Upper lobe of right lung (tissue), 1 donor: ENCODE data around the gene ZNG1F. TPM values are rescaled to one million over a fixed set of nuclear protein-coding genes. Genes with fewer than 3 reads are reported as not detected.
"Not testable (repeated sequence)": the region's sequence is repeated elsewhere in the genome, so short reads cannot be mapped to it uniquely, and the experiment has no call there.

Source experiments
- ATAC-seq: fragments of 200-7000 bp; cut with Tn5 transposase; one replicate; pipeline ENCODE4 v1.9.1; 2020; ENCODE audit warnings: mild to moderate bottlenecking, moderate library complexity
- DNase-seq: peaks from one replicate; pipeline ENCODE4 v3.0.0-alpha.2; 2020
- H3K27ac ChIP-seq: fragments of 200-600 bp; one replicate; pipeline ENCODE4 v1.8.0; 2022
- H3K27me3 ChIP-seq: fragments of 200-600 bp; one replicate; pipeline ENCODE4 v1.8.0; 2022; ENCODE audit warnings: mild to moderate bottlenecking
- H3K36me3 ChIP-seq: fragments of 200-600 bp; one replicate; pipeline ENCODE4 v1.8.0; 2022
- H3K4me1 ChIP-seq: fragments of 200-600 bp; one replicate; pipeline ENCODE4 v1.8.0; 2022
- H3K4me3 ChIP-seq: fragments of 200-600 bp; one replicate; pipeline ENCODE4 v1.8.0; 2022; ENCODE audit warnings: mild to moderate bottlenecking
- H3K9me3 ChIP-seq: fragments of 200-600 bp; one replicate; pipeline ENCODE4 v1.8.0; 2022
- intact Hi-C: fragments of 100-400 bp; cut with DNase I; formaldehyde crosslinking; loops from one replicate; pipeline ENCODE4 v1.11.0; 2022
- long read RNA-seq: library from polyadenylated mRNA; unstranded; transcript quantifications from one replicate; pipeline ENCODE4 v2.0.0, GENCODE V29; 2021
- total RNA-seq: library from RNA; stranded (reverse); fragmentation: NEBNext Ultra II Directional; extraction: Animal tissue kit (Norgen Biotek cat#: 25700); gene quantifications from one replicate; pipeline ENCODE4 v1.2.1, GENCODE V29; 2021
- TF ChIP-seq, protein P1 (sequence below): fragments of 200-600 bp; IDR thresholded peaks from one replicate; pipeline ENCODE4 v1.8.0; 2022; ENCODE audit warnings: antibody characterized with exemption
- donor health status: DM: no; HTN: yes; CAD: no; lungs with severe emphysema.

The ZNG1F gene
- total RNA-seq = 9.3 TPM
- long read RNA-seq, partial matches to known transcripts = 6 of 16 reads
- long read RNA-seq, other reads (novel, unspliced or antisense) = 10 of 16 reads

DNA sequence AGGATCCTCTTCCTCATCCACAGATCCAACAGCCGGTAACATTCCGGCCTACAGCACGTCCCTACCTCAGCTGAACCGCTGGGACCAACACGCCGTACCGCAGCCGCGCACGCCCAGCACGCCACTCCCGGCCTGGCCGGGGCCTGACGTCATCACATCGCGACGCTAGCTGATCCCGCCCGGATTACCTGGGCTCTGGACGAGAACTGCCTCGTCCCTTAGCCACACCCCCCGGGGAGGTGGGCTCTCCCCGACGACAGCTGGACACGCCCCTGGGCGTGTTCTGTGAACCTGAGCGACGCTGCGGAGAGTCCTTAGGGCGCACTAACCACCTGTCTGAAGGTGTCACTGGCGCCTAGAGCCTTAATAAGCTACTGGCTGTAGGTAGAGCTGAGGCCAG, at the start of gene ZNG1F:
Gene ZNG1F (minus strand): TSS at position 101 of the 400 bp plus-strand sequence. CDS start 59 bp downstream, at position 42.
- H3K4me1 ChIP-seq, H3K4me3 ChIP-seq, H3K27me3 ChIP-seq, H3K9me3 ChIP-seq, H3K36me3 ChIP-seq, H3K27ac ChIP-seq, intact Hi-C loops, DNase-seq, ATAC-seq: not testable (repeated sequence)

DNA sequence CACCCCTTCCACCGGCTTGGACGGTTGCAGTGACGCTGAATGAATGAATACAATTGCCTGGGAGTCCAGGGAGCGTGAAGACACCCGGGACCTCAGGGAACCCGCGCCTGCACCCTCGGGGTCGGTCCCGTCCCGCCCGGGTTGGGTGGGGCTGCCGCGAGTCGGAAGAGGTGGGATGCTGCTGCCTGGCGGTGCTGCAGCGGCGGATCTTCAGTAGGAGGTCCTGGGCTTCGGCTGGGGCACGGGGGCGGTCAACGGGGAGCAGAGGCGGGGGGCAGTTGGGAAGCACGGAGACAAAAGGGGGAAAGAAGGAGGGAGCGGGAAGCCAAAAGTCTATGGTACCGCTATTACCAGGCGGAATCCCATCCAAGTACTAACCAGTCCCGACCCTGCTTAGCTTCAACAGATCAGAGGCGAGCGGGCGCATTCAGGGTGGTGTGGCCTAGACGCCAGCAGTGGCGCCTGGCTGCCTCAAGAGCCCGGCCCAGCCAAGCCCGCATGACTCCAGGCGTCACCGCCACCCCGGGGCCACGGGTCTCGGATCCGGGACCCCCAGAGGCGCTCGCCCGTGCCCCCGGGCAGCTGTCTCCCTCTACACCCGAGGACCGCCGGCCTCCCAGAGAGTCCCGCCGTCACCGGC, 48.1 kb upstream of the ZNG1F start:
- not testable (repeated sequence) for H3K27ac ChIP-seq

DNA sequence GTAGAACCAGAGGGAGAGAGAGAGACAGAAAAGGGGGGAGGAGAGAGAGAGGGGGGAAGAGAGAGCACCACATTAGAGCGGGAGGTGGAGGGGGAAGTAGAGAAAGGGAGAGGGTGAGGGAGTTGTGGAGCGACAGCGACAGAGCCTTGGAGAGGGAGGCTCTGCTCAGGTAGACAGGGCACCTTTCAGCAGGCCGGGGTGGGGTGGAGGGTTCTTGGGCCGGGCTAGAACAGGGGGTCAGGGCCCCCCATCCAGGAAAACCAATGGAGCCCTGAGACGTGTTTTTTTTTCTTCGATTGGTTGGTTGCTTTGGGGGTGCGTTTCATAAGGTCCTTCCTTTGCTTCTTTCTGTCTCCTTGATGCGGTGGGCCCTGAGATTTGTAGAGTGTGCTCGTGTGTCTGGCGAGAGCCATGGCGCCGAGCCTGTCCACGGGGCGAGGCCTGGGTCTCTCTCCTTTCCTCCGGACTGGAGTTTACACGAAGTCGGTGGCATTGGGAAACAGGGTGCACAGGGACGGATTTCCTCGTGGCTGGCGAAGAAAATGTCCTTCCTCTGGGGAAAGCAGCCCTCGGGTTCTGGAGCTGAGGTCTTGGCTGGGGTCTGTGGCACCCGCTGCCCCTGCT, 47.5 kb upstream of the ZNG1F start:
- ATAC-seq (peak; percentile 40), DNase-seq (peak; percentile 57)

More for the DNA sequence above, 48.1 kb upstream of the ZNG1F start:
- H3K27me3 ChIP-seq, H3K4me1 ChIP-seq, H3K4me3 ChIP-seq, H3K9me3 ChIP-seq, intact Hi-C loops, H3K36me3 ChIP-seq: not testable (repeated sequence)
- peak; percentile 72 for ATAC-seq
- DNase-seq = peak; percentile 67

DNA sequence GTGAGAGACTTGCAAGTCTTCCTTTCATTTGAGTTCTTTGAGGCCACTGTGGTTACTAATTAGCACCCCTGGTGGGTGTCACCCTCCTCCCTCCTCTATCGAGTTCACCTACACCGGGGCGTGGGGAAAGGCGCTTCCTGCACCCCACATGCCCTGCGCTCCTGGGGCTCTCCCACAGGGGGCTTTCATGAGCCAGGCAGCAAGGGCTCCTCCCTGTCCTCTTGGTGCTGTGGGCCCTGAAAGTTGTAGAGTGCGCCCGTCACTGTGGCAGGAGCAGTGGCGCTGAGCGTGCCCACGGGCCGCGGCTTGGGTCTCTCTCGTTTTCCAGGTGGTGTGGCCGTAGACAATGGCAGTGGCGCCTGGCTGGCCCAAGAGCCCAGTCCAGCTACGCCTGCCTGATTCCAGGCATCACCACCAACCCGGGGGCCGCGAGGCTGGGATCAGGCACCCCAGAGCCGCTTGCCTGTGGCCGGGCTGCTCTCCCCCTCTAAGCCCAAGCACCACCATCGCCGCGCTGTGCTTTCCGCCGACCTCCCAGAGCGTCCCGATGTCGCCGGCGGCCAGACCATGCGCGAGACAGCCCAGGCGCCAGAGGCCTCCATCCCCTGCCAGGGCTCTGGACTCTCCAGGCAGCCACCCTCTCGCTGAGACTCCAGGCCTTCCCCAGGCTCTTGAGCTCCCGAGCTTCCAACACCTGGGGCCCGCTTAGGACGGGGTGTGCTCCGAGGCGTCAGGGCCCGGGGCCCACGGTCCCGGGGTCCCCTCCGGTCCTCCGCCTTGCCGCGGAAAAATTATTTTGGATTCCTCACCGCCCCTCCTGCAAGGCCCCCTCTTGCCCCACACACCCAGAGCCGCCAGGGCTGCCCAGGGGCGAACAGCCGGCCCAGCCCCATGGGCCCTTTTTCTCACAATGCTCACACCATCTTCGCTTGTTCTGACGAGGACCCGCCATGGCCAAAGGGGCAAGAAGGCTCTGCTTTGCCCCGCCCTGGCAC, 46.0 kb upstream of the ZNG1F start:
- intact Hi-C loops = not testable (repeated sequence)

More for the DNA sequence above, 47.5 kb upstream of the ZNG1F start:
- H3K27me3 ChIP-seq, H3K4me1 ChIP-seq, H3K4me3 ChIP-seq, H3K27ac ChIP-seq, intact Hi-C loops, H3K36me3 ChIP-seq, H3K9me3 ChIP-seq: not testable (repeated sequence)

DNA sequence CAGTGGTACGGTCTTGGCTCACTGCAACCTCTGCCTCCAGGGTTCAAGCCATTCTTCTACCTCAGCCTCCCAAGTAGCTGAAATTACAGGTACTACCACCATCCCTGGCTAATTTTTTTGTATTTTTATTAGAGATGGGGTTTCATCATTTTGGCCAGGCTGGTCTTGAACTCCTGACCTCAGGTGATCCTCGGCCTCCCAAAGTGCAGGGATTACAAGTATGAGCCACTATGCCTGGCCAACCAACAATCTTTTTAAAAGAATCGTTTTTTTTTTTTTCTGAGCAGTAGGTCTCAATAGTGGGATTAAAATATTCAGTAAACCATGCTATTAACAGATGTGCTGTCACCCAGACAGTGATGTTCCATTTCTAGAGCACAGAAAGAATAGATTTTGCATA, 45.1 kb upstream of the ZNG1F start:
- H3K4me3 ChIP-seq, H3K27me3 ChIP-seq, DNase-seq, H3K36me3 ChIP-seq, H3K9me3 ChIP-seq, ATAC-seq, H3K27ac ChIP-seq, H3K4me1 ChIP-seq, intact Hi-C loops: not testable (repeated sequence)

More for the DNA sequence above, 46.0 kb upstream of the ZNG1F start:
- H3K4me3 ChIP-seq, H3K4me1 ChIP-seq, H3K36me3 ChIP-seq, H3K27ac ChIP-seq, H3K9me3 ChIP-seq, H3K27me3 ChIP-seq: not testable (repeated sequence)
- ATAC-seq = peak; percentile 58
- DNase-seq = peak; percentile 70

DNA sequence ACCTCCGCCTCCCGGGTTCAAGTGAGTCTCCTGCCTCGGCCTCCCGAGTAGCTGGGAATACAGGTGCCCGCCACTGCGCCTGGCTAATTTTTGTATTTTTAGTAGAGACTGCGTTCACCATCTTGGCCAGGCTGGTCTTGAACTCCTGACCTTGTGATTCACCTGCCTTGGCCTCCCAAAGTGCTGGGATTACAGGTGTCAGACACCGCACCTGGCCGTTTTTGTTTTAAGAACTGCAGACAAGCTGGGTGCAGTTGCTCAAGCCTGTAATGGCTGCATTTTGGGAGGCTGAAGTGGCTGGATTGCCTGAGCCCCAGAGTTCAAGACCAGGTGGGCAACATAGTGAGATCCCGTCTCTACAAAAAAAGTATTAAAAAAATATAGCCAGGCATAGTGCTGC, 43.2 kb upstream of the ZNG1F start:
- H3K9me3 ChIP-seq, H3K4me1 ChIP-seq, H3K4me3 ChIP-seq, intact Hi-C loops, H3K36me3 ChIP-seq, H3K27me3 ChIP-seq, H3K27ac ChIP-seq: not testable (repeated sequence)
- ATAC-seq (peak; percentile 17), DNase-seq (peak; percentile 68)

DNA sequence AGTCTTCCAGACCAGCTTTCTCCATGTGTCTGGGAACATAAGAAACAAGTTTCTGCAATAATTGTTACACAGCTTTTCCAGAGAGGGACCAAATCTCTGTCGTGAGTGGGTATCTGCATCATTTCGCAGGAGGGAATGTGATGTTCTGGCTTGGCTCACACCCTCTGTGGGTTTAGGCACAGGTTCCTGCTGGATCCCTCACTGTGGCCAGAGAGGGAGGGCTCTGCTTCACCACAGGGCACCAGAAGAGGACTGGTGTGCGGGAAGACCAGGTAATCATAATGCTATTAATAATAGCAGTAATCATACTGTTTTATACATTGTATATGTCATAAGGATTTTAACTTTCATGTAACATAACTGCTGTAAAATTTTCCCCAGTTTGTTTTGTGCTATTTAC, 41.3 kb upstream of the ZNG1F start:
- H3K4me3 ChIP-seq, H3K27ac ChIP-seq, H3K27me3 ChIP-seq, H3K4me1 ChIP-seq, H3K36me3 ChIP-seq, H3K9me3 ChIP-seq, intact Hi-C loops: not testable (repeated sequence)
- ATAC-seq = peak; percentile 1
- DNase-seq = peak; percentile 54

DNA sequence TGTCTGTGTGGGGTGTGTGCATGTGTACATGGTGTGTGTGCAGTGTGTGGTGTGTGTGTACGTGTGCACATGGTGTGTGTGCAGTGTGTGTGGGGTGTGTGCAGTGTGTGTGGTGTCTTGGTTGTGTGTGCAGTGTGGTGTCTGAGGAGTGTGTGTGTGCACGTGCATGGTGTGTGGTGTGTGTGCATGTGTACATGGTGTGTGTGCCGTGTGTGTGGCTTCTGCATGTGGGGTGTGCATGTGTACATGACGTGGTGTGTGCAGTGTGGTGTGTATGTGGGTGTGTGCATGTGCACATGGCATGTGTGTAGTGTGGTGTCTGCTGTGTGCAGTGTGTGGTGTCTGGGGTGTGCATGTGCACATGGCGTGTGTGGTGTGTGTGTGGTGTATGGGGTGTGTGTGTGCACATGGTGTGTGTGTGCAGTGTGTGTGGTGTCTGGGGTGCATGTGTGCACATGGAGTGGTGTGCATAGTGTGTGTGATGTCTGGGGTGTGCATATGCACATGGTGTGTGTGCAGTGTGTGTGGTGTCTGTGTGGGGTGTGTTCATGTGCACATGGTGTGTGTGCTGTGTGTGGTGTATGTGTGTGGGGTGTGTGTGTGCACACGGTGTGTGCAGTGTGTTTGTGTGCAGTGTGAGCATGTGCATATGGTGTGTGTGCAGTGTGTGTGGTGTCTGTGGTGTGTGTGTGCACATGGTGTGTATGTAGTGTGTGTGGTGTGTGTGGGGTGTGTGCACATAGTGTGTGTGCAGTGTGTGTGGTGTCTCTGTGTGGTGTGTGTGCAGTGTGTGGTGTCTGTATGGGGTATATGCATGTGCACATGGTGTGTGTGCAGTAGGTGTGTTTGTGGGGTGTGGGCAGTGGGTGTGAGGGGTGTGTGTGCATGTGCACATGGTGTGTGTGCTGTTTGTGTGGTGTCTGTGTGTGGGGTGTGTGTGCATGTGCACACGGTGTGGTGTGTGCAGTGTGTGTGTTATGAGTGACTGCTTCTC, 40.6 kb upstream of the ZNG1F start:
- no peaks in the 10 kb centered on the region for H3K9me3 ChIP-seq
- peak; percentile 88 for ATAC-seq
- TF ChIP-seq, protein P1, sequence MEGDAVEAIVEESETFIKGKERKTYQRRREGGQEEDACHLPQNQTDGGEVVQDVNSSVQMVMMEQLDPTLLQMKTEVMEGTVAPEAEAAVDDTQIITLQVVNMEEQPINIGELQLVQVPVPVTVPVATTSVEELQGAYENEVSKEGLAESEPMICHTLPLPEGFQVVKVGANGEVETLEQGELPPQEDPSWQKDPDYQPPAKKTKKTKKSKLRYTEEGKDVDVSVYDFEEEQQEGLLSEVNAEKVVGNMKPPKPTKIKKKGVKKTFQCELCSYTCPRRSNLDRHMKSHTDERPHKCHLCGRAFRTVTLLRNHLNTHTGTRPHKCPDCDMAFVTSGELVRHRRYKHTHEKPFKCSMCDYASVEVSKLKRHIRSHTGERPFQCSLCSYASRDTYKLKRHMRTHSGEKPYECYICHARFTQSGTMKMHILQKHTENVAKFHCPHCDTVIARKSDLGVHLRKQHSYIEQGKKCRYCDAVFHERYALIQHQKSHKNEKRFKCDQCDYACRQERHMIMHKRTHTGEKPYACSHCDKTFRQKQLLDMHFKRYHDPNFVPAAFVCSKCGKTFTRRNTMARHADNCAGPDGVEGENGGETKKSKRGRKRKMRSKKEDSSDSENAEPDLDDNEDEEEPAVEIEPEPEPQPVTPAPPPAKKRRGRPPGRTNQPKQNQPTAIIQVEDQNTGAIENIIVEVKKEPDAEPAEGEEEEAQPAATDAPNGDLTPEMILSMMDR = no peak
- intact Hi-C loops = no loop called here
- no peak overlapping the region for H3K4me3 ChIP-seq
- H3K36me3 ChIP-seq = no peaks in the 10 kb centered on the region
- peak; percentile 64 for DNase-seq
- H3K4me1 ChIP-seq = no peaks in the 10 kb centered on the region
- no peaks in the 10 kb centered on the region for H3K27me3 ChIP-seq
- H3K27ac ChIP-seq = no peak overlapping the region

DNA sequence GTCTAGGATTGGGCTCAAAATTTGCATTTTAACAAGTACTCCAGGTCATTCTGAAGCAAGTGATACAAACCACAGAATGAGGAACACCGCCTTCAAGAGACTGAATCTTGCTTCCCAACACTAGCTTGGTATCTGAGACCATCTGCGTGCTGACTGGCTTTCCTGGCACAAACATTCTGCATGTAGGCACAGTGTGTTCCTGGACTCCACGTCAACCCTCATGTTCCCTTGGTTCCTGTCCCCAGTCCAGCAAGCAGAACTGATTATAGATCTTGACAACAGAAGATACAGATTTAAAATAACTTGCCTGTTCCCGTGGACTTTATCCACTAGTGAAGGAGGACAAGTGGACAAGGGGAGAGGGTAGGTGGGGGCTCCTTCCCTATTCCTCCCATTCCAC, 30.7 kb upstream of the ZNG1F start:
- H3K9me3 ChIP-seq, H3K36me3 ChIP-seq, DNase-seq, intact Hi-C loops, H3K4me3 ChIP-seq, H3K27ac ChIP-seq, H3K4me1 ChIP-seq, H3K27me3 ChIP-seq, ATAC-seq: not testable (repeated sequence)

DNA sequence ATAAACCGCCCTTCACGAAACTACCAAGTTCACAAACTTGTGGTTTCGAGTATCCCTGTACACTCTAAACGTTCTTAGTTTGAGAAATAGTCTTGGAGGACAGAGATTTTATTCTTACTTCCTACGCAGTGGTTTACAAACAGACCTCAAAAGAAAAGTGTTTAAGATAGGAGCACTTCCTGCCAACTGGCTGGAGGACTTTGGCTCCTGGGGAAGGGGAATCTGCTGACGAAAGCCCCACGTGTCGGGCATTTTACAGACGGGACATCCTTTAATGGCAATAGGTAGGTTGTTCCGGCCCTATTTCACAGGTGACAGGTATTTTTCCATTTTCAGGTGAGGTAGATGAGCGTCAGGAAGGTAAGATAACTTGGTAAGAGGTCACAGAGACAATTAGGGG, 678 bp downstream of the ZNG1F start:
- H3K4me3 ChIP-seq, intact Hi-C loops, H3K4me1 ChIP-seq, H3K36me3 ChIP-seq, H3K27me3 ChIP-seq, ATAC-seq, H3K27ac ChIP-seq, DNase-seq, H3K9me3 ChIP-seq: not testable (repeated sequence)

DNA sequence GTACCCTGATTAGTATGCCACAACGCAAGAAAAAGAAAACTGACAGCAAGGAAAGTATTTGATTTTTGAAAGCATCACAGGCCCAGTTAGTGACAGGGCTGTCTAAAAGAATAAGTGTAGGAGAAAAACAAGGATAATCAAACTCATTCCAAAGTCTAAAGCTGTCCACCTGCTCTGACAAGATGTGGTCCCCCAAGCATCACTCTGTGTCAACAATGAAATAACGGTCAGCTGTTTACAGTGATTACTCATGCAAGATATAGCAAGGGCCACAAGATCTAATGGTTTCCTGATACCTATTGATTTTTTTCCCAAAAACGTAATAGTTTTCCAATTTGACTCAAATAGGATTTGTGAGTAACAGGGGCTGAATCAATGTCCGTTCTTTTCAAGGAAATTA, 14.1 kb downstream of the ZNG1F start:
- intact Hi-C loops, H3K9me3 ChIP-seq, H3K4me3 ChIP-seq, H3K27me3 ChIP-seq, H3K36me3 ChIP-seq, DNase-seq, ATAC-seq, H3K27ac ChIP-seq, H3K4me1 ChIP-seq: not testable (repeated sequence)

DNA sequence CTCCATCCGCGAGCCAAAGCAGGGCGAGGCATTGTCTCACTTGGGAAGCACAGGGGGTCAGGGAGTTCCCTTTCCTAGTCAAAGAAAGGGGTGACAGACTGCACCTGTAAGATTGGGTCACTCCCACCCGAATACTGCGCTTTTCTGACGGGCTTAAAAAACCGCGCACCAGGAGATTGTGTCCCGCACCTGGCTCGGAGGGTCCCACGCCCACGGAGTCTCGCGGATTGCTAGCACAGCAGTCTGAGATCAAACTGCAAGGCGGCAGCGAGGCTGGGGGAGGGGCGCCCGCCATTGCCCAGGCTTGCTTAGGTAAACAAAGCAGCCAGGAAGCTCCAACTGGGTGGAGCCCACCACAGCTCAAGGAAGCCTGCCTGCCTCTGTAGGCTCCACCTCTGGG, 39.0 kb downstream of the ZNG1F start:
- H3K9me3 ChIP-seq, ATAC-seq, H3K4me3 ChIP-seq, DNase-seq, H3K27me3 ChIP-seq, H3K27ac ChIP-seq, intact Hi-C loops, H3K4me1 ChIP-seq, H3K36me3 ChIP-seq: not testable (repeated sequence)
